ENCODE data around the gene PCLO. TPM values are rescaled to one million over a fixed set of nuclear protein-coding genes. Genes with fewer than 3 reads are reported as not detected.

PCLO gene
- total RNA-seq, 2 experiments from 2014 or later = not detected

DNA sequence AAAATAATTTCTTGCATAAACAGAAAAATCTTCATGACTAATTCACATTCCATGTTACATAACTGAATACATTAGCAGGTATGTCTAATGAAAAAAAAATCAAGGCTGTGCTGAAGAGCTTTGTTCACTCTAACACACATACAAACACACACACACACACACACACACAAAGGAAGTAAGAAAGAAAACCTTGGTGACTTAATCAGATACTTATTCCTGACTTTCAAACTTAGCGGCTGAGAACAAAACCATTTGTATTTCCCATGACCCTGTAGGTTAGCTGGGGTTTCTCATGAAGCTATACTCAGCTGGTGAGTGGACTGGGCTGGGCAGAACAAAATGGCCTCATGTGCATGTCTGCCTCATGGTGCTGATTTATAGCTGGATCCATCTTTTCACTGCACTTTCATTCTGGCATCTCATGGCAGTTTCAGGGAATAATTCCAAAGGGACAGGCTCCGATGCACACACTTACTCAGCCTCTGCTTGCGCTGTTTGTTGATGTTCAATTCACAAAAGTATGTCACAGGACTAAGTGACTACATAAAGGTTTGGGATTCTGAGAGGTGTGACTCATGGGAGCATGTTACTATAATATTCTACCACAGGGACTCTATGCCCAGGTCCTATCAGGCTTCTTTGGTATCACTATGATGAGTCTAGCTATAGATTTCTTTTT, 161.2 kb downstream of the PCLO start:
- DNase-seq (no peak), ATAC-seq (no peak)
- ChIA-PET POLR2A (no interaction called here), CTCF (no interaction called here)
- intact Hi-C loops (cut with micrococcal nuclease) = no loop called here
- no peak overlapping the region for H3K4me3 Mint-ChIP-seq
- TF ChIP-seq, protein P1, sequence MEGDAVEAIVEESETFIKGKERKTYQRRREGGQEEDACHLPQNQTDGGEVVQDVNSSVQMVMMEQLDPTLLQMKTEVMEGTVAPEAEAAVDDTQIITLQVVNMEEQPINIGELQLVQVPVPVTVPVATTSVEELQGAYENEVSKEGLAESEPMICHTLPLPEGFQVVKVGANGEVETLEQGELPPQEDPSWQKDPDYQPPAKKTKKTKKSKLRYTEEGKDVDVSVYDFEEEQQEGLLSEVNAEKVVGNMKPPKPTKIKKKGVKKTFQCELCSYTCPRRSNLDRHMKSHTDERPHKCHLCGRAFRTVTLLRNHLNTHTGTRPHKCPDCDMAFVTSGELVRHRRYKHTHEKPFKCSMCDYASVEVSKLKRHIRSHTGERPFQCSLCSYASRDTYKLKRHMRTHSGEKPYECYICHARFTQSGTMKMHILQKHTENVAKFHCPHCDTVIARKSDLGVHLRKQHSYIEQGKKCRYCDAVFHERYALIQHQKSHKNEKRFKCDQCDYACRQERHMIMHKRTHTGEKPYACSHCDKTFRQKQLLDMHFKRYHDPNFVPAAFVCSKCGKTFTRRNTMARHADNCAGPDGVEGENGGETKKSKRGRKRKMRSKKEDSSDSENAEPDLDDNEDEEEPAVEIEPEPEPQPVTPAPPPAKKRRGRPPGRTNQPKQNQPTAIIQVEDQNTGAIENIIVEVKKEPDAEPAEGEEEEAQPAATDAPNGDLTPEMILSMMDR (IDR thresholded peaks at IDR 0.05) = no peak
- H3K27me3 Mint-ChIP-seq = no peaks in the 10 kb centered on the region
- no peak overlapping the region for H3K27ac Mint-ChIP-seq
- H3K4me1 Mint-ChIP-seq (ENCODE audit: low read depth) = no peaks in the 10 kb centered on the region
- no peaks in the 10 kb centered on the region for H3K36me3 Mint-ChIP-seq (ENCODE audit: low read depth)
- H3K9me3 Mint-ChIP-seq = peaks cover 10% of the 10 kb centered on the region

- Mint-ChIP-seq H3K36me3 (ENCODE audit: low read depth) (no peaks in the 10 kb centered on the region), H3K27me3 (no peaks in the 10 kb centered on the region), H3K4me3 (no peak overlapping the region), H3K4me1 (ENCODE audit: low read depth) (no peaks in the 10 kb centered on the region), H3K9me3 (peaks cover 16% of the 10 kb centered on the region), H3K27ac (no peak overlapping the region)
- ATAC-seq = no peak
- intact Hi-C loops (cut with micrococcal nuclease) = no loop called here
- POLR2A ChIA-PET = no interaction called here
- DNase-seq = no peak
- CTCF ChIA-PET = no interaction called here
- TF ChIP-seq, protein P1 (IDR thresholded peaks at IDR 0.05) = no peak
Measured at GRCh38 chr7:82998436-82998835, 164.2 kb downstream of the PCLO start.

DNA sequence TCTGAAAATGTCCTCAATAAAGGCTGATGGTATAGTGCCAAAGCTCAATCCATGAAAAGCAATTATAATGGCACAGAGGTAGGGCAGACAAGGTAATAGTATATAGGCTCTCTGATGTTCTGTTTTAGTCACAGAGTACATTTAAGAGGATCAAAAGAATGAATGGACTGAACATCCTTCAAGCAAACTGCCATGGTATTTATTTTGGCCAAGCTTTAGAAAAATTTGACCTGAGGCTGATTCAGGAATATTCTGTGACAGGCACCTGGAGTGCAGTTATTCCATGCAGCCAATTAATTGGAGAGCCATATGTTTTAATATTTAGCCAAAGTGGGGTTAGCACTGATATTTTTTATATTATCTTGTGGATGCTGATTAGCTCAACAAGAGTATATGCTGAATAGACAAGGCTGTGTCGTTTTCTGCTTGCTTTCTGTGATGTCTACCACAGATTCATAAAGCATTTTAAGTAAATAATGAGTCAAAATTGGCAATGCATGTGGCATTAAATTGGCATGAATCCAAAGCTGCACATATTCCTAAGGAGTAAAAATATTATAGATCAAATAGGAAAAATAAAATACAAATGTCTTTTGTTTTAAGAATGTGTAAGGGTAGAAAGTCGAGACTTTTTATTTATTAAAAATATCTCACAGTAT, 177.4 kb downstream of the PCLO start:
- ChIA-PET POLR2A (no interaction called here), CTCF (no interaction called here)
- TF ChIP-seq, protein P1 (IDR thresholded peaks at IDR 0.05) = no peak
- ATAC-seq = no peak
- Mint-ChIP-seq H3K36me3 (ENCODE audit: low read depth) (no peaks in the 10 kb centered on the region), H3K27me3 (no peaks in the 10 kb centered on the region), H3K27ac (no peak overlapping the region), H3K4me3 (no peak overlapping the region), H3K4me1 (ENCODE audit: low read depth) (no peaks in the 10 kb centered on the region), H3K9me3 (peaks cover 2% of the 10 kb centered on the region)
- intact Hi-C loops (cut with micrococcal nuclease) = no loop called here
- no peak for DNase-seq

DNA sequence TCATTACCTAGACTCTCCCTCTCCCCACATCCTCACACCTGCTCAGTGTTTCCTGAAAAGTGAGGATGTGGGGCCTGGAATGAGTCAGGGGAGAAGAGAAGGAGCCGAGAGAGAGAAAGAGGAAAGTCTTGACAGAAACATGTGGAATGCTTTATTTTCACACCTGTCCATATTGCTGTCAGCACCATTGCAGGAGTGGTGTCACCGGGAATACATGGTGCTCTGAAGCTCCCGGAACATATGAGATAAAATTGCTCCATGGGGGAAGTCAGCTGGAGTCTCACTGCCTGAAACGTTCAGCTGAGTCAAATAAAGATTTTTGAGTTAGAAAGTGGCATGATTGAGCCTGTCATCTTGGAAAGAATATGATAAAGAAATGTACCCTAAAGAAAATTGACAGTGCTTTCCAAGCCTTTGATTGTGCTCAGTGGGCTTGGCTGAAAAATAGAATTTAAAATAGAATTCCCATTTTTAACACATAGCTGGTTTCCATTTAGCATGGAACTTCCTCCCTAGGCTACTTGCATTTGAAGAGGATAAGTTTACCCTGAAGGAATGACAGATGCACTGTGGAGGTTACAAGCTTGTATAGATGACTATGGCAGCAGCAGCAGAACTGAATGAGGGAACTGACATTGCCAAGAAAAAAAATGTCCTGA, 182.4 kb downstream of the PCLO start:
- no peaks in the 10 kb centered on the region for H3K4me1 Mint-ChIP-seq (ENCODE audit: low read depth)
- H3K27me3 Mint-ChIP-seq = no peaks in the 10 kb centered on the region
- H3K27ac Mint-ChIP-seq = no peak overlapping the region
- POLR2A ChIA-PET = no interaction called here
- intact Hi-C loops (cut with micrococcal nuclease) = no loop called here
- DNase-seq (no peak), ATAC-seq (no peak)
- H3K4me3 Mint-ChIP-seq = no peak overlapping the region
- CTCF ChIA-PET = no interaction called here
- H3K9me3 Mint-ChIP-seq = peaks cover 3% of the 10 kb centered on the region
- TF ChIP-seq, protein P1 (IDR thresholded peaks at IDR 0.05) = no peak
- no peaks in the 10 kb centered on the region for H3K36me3 Mint-ChIP-seq (ENCODE audit: low read depth)

DNA sequence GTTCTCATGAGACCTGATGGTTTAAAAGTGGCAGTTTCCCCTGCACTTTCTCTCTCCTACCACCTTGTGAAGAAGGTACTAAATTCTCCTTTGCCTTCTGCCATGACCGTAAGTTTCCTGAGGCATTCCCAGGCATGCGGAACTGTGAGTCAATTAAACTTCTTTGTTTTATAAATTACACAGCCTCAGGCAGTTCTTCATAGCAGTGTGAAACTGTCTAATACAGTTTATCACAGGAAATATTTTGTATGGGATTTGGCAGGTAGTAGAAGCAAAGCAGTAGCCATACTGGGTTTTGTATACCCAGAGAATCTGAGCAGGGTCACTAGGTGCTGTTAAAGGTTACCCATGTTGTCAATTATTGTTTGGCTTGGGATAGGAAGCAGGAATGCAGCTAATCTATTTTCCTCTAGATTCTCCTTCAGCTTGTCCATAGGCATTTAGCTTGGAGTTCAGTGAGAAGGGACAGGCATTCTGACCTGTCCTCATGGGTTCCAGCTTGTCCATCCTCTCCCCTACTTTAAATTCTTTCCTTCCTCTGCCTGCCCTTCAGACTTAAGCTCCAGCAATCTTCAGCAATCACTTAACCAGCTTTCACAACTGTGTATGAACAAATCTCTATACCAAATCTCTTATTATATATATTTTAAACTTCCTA, 186.7 kb downstream of the PCLO start:
- H3K4me1 Mint-ChIP-seq (ENCODE audit: low read depth) = no peaks in the 10 kb centered on the region
- ChIA-PET CTCF (no interaction called here), POLR2A (no interaction called here)
- intact Hi-C loops (cut with micrococcal nuclease) = no loop called here
- H3K27me3 Mint-ChIP-seq = no peaks in the 10 kb centered on the region
- H3K9me3 Mint-ChIP-seq = peaks cover 3% of the 10 kb centered on the region
- no peak overlapping the region for H3K4me3 Mint-ChIP-seq
- no peaks in the 10 kb centered on the region for H3K36me3 Mint-ChIP-seq (ENCODE audit: low read depth)
- ATAC-seq (no peak), DNase-seq (no peak)
- TF ChIP-seq, protein P1 (IDR thresholded peaks at IDR 0.05) = no peak
- no peak overlapping the region for H3K27ac Mint-ChIP-seq
